A673 (cell line): ENCODE measurements around the gene SERTAD1. TPM values are rescaled to one million over a fixed set of nuclear protein-coding genes. Genes with fewer than 3 reads are reported as not detected.

ENCODE experiments used
- BruUV-seq: library from RNA; stranded (reverse); fragments of 400-500 nt; replicated peaks from 2 replicates; lab custom pipeline; 2021; lab: Mats Ljungman, UMichigan
- CTCF ChIA-PET: fragments of 300-600 bp; sonication (Branson Sonifier 250); formaldehyde crosslinking; loops from one replicate; lab custom pipeline; 2022; ENCODE audit warnings: antibody characterized with exemption; lab: Charles Lee
- POLR2A ChIA-PET: fragments of 300-600 bp; sonication (Branson Sonifier 250); formaldehyde crosslinking; loops from one replicate; lab custom pipeline; 2022; ENCODE audit warnings: antibody characterized with exemption; ENCODE audit not compliant: low non-redundant PET; lab: Charles Lee
- DNase-seq: peaks from one replicate; pipeline ENCODE4 v3.0.0-alpha.2; 2015; ENCODE audit warnings: low spot score
- H3K27ac ChIP-seq: fragments of 200-600 bp; sonication (generic); 2 replicates; pipeline ENCODE4 v1.5.1; 2016; ENCODE audit warnings: mixed run types, low read depth, mild to moderate bottlenecking, mixed read lengths, antibody characterized with exemption, low read length; ENCODE audit not compliant: poor library complexity, severe bottlenecking
- H3K27me3 ChIP-seq: fragments of 200-600 bp; sonication (generic); replicated peaks from 2 replicates; pipeline ENCODE4 v1.6.1; 2017; ENCODE audit warnings: mixed run types, low read depth, mild to moderate bottlenecking, mixed read lengths, antibody characterized with exemption, low read length; ENCODE audit not compliant: insufficient read depth, poor library complexity
- H3K36me3 ChIP-seq: fragments of 200-600 bp; sonication (generic); 2 replicates; pipeline ENCODE4 v1.6.1; 2016; ENCODE audit warnings: mixed run types, mild to moderate bottlenecking, mixed read lengths, antibody characterized with exemption, low read length; ENCODE audit not compliant: insufficient read depth, poor library complexity, severe bottlenecking
- H3K4me1 ChIP-seq: fragments of 200-600 bp; sonication (generic); 2 replicates; pipeline ENCODE4 v1.6.1; 2017; ENCODE audit warnings: mixed run types, mild to moderate bottlenecking, mixed read lengths, antibody characterized with exemption, low read length; ENCODE audit not compliant: insufficient read depth, poor library complexity, severe bottlenecking
- H3K4me3 ChIP-seq: fragments of 200-600 bp; sonication (generic); 2 replicates; pipeline ENCODE4 v1.5.1; 2016; ENCODE audit warnings: low read depth, mixed run types, mild to moderate bottlenecking, mixed read lengths, low read length; ENCODE audit not compliant: poor library complexity, severe bottlenecking
- H3K9me3 ChIP-seq: fragments of 200-600 bp; sonication (generic); 2 replicates; pipeline ENCODE4 v1.6.1; 2016; ENCODE audit warnings: mixed run types, low read depth, mild to moderate bottlenecking, mixed read lengths, antibody characterized with exemption, low read length; ENCODE audit not compliant: poor library complexity, severe bottlenecking
- CTCF ChIP-seq: fragments of 300-800, 200-600 bp; sonication (generic); conservative IDR thresholded peaks from 2 replicates; pipeline ENCODE4 v1.5.1; 2017; ENCODE audit warnings: low read depth, mild to moderate bottlenecking, antibody characterized with exemption, low read length, moderate library complexity, mixed read lengths
- EZH2 ChIP-seq: fragments of 200-600 bp; sonication (generic); IDR thresholded peaks from 2 replicates; pipeline ENCODE4 v1.6.1; 2017; ENCODE audit warnings: borderline replicate concordance, low read depth, mild to moderate bottlenecking, mixed read lengths, antibody characterized with exemption, low read length; ENCODE audit not compliant: poor library complexity, severe bottlenecking
- intact Hi-C: fragments of 100-400 bp; cut with micrococcal nuclease; formaldehyde crosslinking; loops from one replicate; pipeline ENCODE4 v1.10.0; 2022; ENCODE audit not compliant: unreplicated experiment
- total RNA-seq: library from RNA; stranded (reverse); gene quantifications from 2 replicates; pipeline ENCODE4 v1.2.3, GENCODE V29; 2021

Gene SERTAD1
- total RNA-seq, 1 experiment from 2014 or later = 16.5 TPM

GRCh38 chr19:40413291-40413845 is 12.4 kb downstream of the SERTAD1 start, which contains the start of gene PRX:
Gene PRX, minus strand, starts transcription at chr19:40413378. Its CDS starts 5,446 bp downstream, at chr19:40407932.
- H3K27me3 ChIP-seq = no peaks in the 10 kb centered on the region
- H3K9me3 ChIP-seq = no peaks in the 10 kb centered on the region
- CTCF ChIA-PET = no interaction called here
- intact Hi-C loops = no loop called here
- DNase-seq = no peak
- H3K27ac ChIP-seq = no peak within 1 kb of the TSS
- no peaks in the 10 kb centered on the region for H3K36me3 ChIP-seq
- TF ChIP-seq EZH2 (no peak), CTCF (no peak)
- no peak within 1 kb of the TSS for H3K4me3 ChIP-seq
- POLR2A ChIA-PET = interaction anchor here (0.5 kb wide), 1 partner anchor 108 kb away, joined by 4 read pairs; no protein-coding TSS in a partner anchor
- BruUV-seq = no TSS peak
- H3K4me1 ChIP-seq = peaks cover 5% of the 10 kb centered on the region

- DNase-seq = no peak
- intact Hi-C loops = no loop called here
Observed at GRCh38 chr19:40412866-40413265, 12.9 kb downstream of the SERTAD1 start.

GRCh38 chr19:40411958-40412499 is 13.8 kb downstream of the SERTAD1 start:
- Histone ChIP-seq H3K36me3 (no peaks in the 10 kb centered on the region), H3K9me3 (no peaks in the 10 kb centered on the region), H3K27ac (no peak overlapping the region), H3K4me1 (peaks cover 5% of the 10 kb centered on the region), H3K4me3 (no peak overlapping the region), H3K27me3 (no peaks in the 10 kb centered on the region)
- TF ChIP-seq EZH2 = no peak
- no peak for TF ChIP-seq CTCF
- CTCF ChIA-PET = no interaction called here
- POLR2A ChIA-PET = no interaction called here
- no TSS peak for BruUV-seq
- no peak for DNase-seq
- intact Hi-C loops = no loop called here

More at GRCh38 chr19:40412866-40413265, 12.9 kb downstream of the SERTAD1 start:
- POLR2A ChIA-PET = no interaction called here
- CTCF ChIA-PET = no interaction called here
- H3K9me3 ChIP-seq = no peaks in the 10 kb centered on the region
- H3K4me1 ChIP-seq = peaks cover 5% of the 10 kb centered on the region
- no peaks in the 10 kb centered on the region for H3K27me3 ChIP-seq
- no peak overlapping the region for H3K4me3 ChIP-seq
- no TSS peak for BruUV-seq
- H3K27ac ChIP-seq = no peak overlapping the region
- TF ChIP-seq CTCF (no peak), EZH2 (no peak)
- no peaks in the 10 kb centered on the region for H3K36me3 ChIP-seq
